K562 (cell line): ENCODE results near the gene STRIP1. TPM values are rescaled to one million over a fixed set of nuclear protein-coding genes. Genes with fewer than 3 reads are reported as not detected.
A peak's percentile ranks its signal among the peaks of the same experiment; 100 is the strongest.

ENCODE experiments used
- ARID1B ChIP-seq: fragments of 450-650 bp; IDR thresholded peaks from 2 replicates; pipeline ENCODE4 v1.6.1; 2016; ENCODE audit warnings: antibody characterized with exemption, mild to moderate bottlenecking, inconsistent platforms
- BACH1 ChIP-seq: fragments of 200-800 bp; sonication (Bioruptor generic); IDR thresholded peaks from 2 replicates; pipeline ENCODE4 v1.6.1; 2016; ENCODE audit warnings: missing genetic modification characterization, missing compliant biosample characterization
- BHLHE40 ChIP-seq: IDR thresholded peaks from 2 replicates; pipeline ENCODE4 v1.6.1; 2011; ENCODE audit warnings: low read length, improper control_type of control experiment
- BRD9 ChIP-seq: fragments of 450-650 bp; IDR thresholded peaks from 2 replicates; pipeline ENCODE4 v1.6.1; 2018; ENCODE audit warnings: low read depth; ENCODE audit not compliant: partially characterized antibody
- DACH1 ChIP-seq: fragments of 450-650 bp; IDR thresholded peaks from 2 replicates; pipeline ENCODE4 v1.6.1; 2018; ENCODE audit not compliant: partially characterized antibody
- DPF2 ChIP-seq: fragments of 450-650 bp; IDR thresholded peaks from 2 replicates; pipeline ENCODE4 v1.6.1; 2016
- EGR1 ChIP-seq: fragments of 450-650 bp; conservative IDR thresholded peaks from 2 replicates; pipeline ENCODE4 v1.6.1; 2017; ENCODE audit warnings: mild to moderate bottlenecking
- EHMT2 ChIP-seq: fragments of 450-650 bp; IDR thresholded peaks from 2 replicates; pipeline ENCODE4 v1.6.1; 2018; ENCODE audit warnings: antibody characterized with exemption
- ELF1 ChIP-seq: fragments of 200-800 bp; sonication (Bioruptor generic); IDR thresholded peaks from 2 replicates; pipeline ENCODE4 v1.6.1; 2016; ENCODE audit warnings: missing genetic modification characterization, missing compliant biosample characterization
- ELF4 ChIP-seq: fragments of 450-650 bp; formaldehyde crosslinking; IDR thresholded peaks from 2 replicates; pipeline ENCODE4 v1.4.0; 2022; ENCODE audit warnings: missing genetic modification characterization
- GATA2 ChIP-seq: sonication (generic); formaldehyde crosslinking; IDR thresholded peaks from 2 replicates; pipeline ENCODE4 v1.4.0; 2020; ENCODE audit warnings: mild to moderate bottlenecking, missing genetic modification reagents
- HDAC3 ChIP-seq: fragments of 450-650 bp; IDR thresholded peaks from 2 replicates; pipeline ENCODE4 v1.6.1; 2018; ENCODE audit warnings: borderline replicate concordance, mild to moderate bottlenecking, moderate library complexity; ENCODE audit not compliant: partially characterized antibody
- IRF9 ChIP-seq: fragments of 450-650 bp; IDR thresholded peaks from 2 replicates; pipeline ENCODE4 v1.6.1; 2016; ENCODE audit warnings: missing biosample characterization, missing genetic modification characterization
- KDM2B ChIP-seq: fragments of 250-450 bp; sonication (Bioruptor Pico); IDR thresholded peaks from 2 replicates; pipeline ENCODE4 v1.8.0; 2021; ENCODE audit warnings: mild to moderate bottlenecking, moderate library complexity
- MEIS2 ChIP-seq: fragments of 450-650 bp; IDR thresholded peaks from 2 replicates; pipeline ENCODE4 v1.6.1; 2014; ENCODE audit warnings: mild to moderate bottlenecking; ENCODE audit not compliant: partially characterized antibody
- NUFIP1 ChIP-seq: fragments of 450-650 bp; IDR thresholded peaks from 2 replicates; pipeline ENCODE4 v1.6.1; 2018; ENCODE audit not compliant: partially characterized antibody
- POLR2AphosphoS5 ChIP-seq: IDR thresholded peaks from 2 replicates; pipeline ENCODE4 v1.6.1; 2011; ENCODE audit warnings: mild to moderate bottlenecking, low read depth, low read length, moderate library complexity; ENCODE audit not compliant: control insufficient read depth, insufficient read depth
- SMARCA4 ChIP-seq: fragments of 450-650 bp; IDR thresholded peaks from 2 replicates; pipeline ENCODE4 v1.6.1; 2016
- SMARCE1 ChIP-seq: fragments of 450-650 bp; IDR thresholded peaks from 2 replicates; pipeline ENCODE4 v1.7.1; 2016; ENCODE audit warnings: mild to moderate bottlenecking
- TCF15 ChIP-seq: fragments of 250-450 bp; sonication (Bioruptor Pico); IDR thresholded peaks from 2 replicates; pipeline ENCODE4 v1.8.0; 2022; ENCODE audit warnings: moderate library complexity, mild to moderate bottlenecking, inconsistent platforms
- TEAD1 ChIP-seq, 2 experiments: fragments of 450-650 bp in 1 of 2; sonication (generic) in 1 of 2; formaldehyde crosslinking; IDR thresholded peaks; 2 replicates each; pipeline versions ENCODE4 v1.4.0 to v1.8.0; 2020 to 2022; ENCODE audit warnings: mild to moderate bottlenecking in 2 of 2, missing genetic modification reagents in 1 of 2
- VEZF1 ChIP-seq: fragments of 200-800 bp; sonication (Bioruptor generic); IDR thresholded peaks from 2 replicates; pipeline ENCODE4 v1.6.1; 2017; ENCODE audit warnings: missing genetic modification characterization, missing compliant biosample characterization
- XRCC5 ChIP-seq: fragments of 200-400 bp; formaldehyde crosslinking; IDR thresholded peaks from 2 replicates; pipeline ENCODE4 v1.6.1; 2017; ENCODE audit warnings: low read depth, mild to moderate bottlenecking, low read length
- ZEB2 ChIP-seq: fragments of 450-650 bp; IDR thresholded peaks from 2 replicates; pipeline ENCODE4 v1.6.1; 2016
- ZNF146 ChIP-seq: IDR thresholded peaks from one replicate; pipeline ENCODE4 v1.6.1; 2018; ENCODE audit warnings: missing compliant biosample characterization; ENCODE audit not compliant: unreplicated experiment
- ZNF384 ChIP-seq: IDR thresholded peaks from 2 replicates; pipeline ENCODE4 v1.6.1; 2012; ENCODE audit warnings: low read depth, low read length, improper control_type of control experiment
- ZNF512 ChIP-seq: IDR thresholded peaks from 2 replicates; pipeline ENCODE4 v1.6.1; 2016; ENCODE audit warnings: missing genetic modification characterization, missing compliant biosample characterization
- polyA plus RNA-seq, 8 experiments: library from polyadenylated mRNA; depleted of rRNA in 4 of 8; stranded (reverse) in 5 of 8; unstranded in 3 of 8; fragments of >200 nt; fragmentation: Nextera tagmentation in 2 of 8; fragmentation: Illumina TruSeq in 1 of 8; extraction: Ambion mirVana in 2 of 8; extraction: Trizol in 1 of 8; gene quantifications; 2 replicates each; pipeline versions ENCODE4 v1.2.1 to v1.2.3, GENCODE V29; 2011 to 2014; ENCODE audit warnings: inconsistent platforms in 1 of 8, missing spikeins in 1 of 8
- total RNA-seq, 7 experiments: library from RNA; depleted of rRNA in 6 of 7; stranded (reverse); fragments of >200 nt in 6 of 7; fragmentation: Illumina TruSeq in 2 of 7; extraction: Trizol in 2 of 7; gene quantifications; 2 replicates each; pipeline versions ENCODE4 v1.2.1 to v1.2.3, GENCODE V29; 2011 to 2021; ENCODE audit warnings: low replicate concordance in 1 of 7

The STRIP1 gene
- total and polyA plus RNA-seq, 9 of the 15 experiments (the other 6 are each of a cell fraction or from before 2014, with no cell fraction given), result 9.9 to 42.3 (median 32.0) TPM

- TF ChIP-seq EGR1 (0 out of 2 replicates have a peak, but pooled peaks have one; percentile 27), ZEB2 (peak; percentile 88), BHLHE40 (0 out of 2 replicates have a peak, but pooled peaks have one; percentile 45), XRCC5 (0 out of 2 replicates have a peak, but pooled peaks have one; percentile 20), SMARCA4 (peak; percentile 92), POLR2AphosphoS5 (peak; percentile 21), GATA2 (CRISPR knock-in tag) (peak; percentile 94), KDM2B (CRISPR knock-in tag) (0 out of 2 replicates have a peak, but pooled peaks have one; percentile 30), BACH1 (tag) (peak; percentile 98), BRD9 (peak; percentile 82), EHMT2 (0 out of 2 replicates have a peak, but pooled peaks have one; percentile 10), HDAC3 (peak; percentile 14), NUFIP1 (peak; percentile 46), DPF2 (peak; percentile 94), ZNF384 (0 out of 2 replicates have a peak, but pooled peaks have one; percentile 37), TCF15 (CRISPR knock-in tag) (0 out of 2 replicates have a peak, but pooled peaks have one; percentile 47), ELF4 (peak; percentile 60; the same call in 1 of the 2 replicates), ELF1 (no peak), IRF9 (tag) (peak; percentile 9; the same call in 1 of the 2 replicates), ARID1B (peak; percentile 88), SMARCE1 (peak; percentile 90; the same call in 1 of the 2 replicates), VEZF1 (CRISPR knock-in tag) (peak; percentile 93), TEAD1 (CRISPR knock-in tag; IDR thresholded peaks at IDR 0.05) (no peak), ZNF146 (CRISPR knock-in tag) (no peak), ZNF512 (tag) (no peak), MEIS2 (peak; percentile 66), DACH1 (peak; percentile 11)
Measured at GRCh38 chr1:110003747-110004428, 30.5 kb upstream of the STRIP1 start (continued).
